HG02798 (cell line): ENCODE results near the gene NUDCD3.
A peak's percentile ranks its signal among the peaks of the same experiment; 100 is the strongest.
"Not testable (repeated sequence)": the region's sequence is repeated elsewhere in the genome, so short reads cannot be mapped to it uniquely, and the experiment has no call there.

ENCODE experiments used
- ATAC-seq: cut with Tn5 transposase; IDR thresholded peaks from one replicate; pipeline ENCODE4 v1.9.1; 2021; ENCODE audit warnings: mild to moderate bottlenecking; ENCODE audit not compliant: unreplicated experiment, poor library complexity

The NUDCD3 gene

GRCh38 chr7:44455155-44455554, 35.3 kb downstream of the NUDCD3 start:
- no peak for ATAC-seq

GRCh38 chr7:44454348-44454747, 36.1 kb downstream of the NUDCD3 start:
- ATAC-seq: no peak

- ATAC-seq: no peak
Measured at GRCh38 chr7:44451123-44451522, 39.3 kb downstream of the NUDCD3 start.

- no peak for ATAC-seq
Measured at GRCh38 chr7:44449584-44449928, 40.9 kb downstream of the NUDCD3 start.

- ATAC-seq: no peak
Measured at GRCh38 chr7:44448922-44449583, 41.4 kb downstream of the NUDCD3 start.

GRCh38 chr7:44447874-44448425, 42.5 kb downstream of the NUDCD3 start:
- ATAC-seq: no peak

GRCh38 chr7:44445986-44446671, 44.3 kb downstream of the NUDCD3 start:
- no peak for ATAC-seq

GRCh38 chr7:44441079-44441478, 49.4 kb downstream of the NUDCD3 start:
- no peak for ATAC-seq

- no peak for ATAC-seq
Measured at GRCh38 chr7:44440577-44441078, 49.8 kb downstream of the NUDCD3 start.

- no peak for ATAC-seq
Measured at GRCh38 chr7:44439926-44440325, 50.5 kb downstream of the NUDCD3 start.

- ATAC-seq: no peak
Measured at GRCh38 chr7:44438816-44439215, 51.6 kb downstream of the NUDCD3 start.

GRCh38 chr7:44434201-44434600, 56.3 kb downstream of the NUDCD3 start:
- no peak for ATAC-seq

GRCh38 chr7:44433255-44434022, 57.0 kb downstream of the NUDCD3 start:
- ATAC-seq: no peak

- ATAC-seq: no peak
Measured at GRCh38 chr7:44432381-44432977, 58.0 kb downstream of the NUDCD3 start.

GRCh38 chr7:44431091-44431608, 59.3 kb downstream of the NUDCD3 start:
- ATAC-seq: peak; percentile 73

GRCh38 chr7:44430054-44430453, 60.4 kb downstream of the NUDCD3 start:
- ATAC-seq: no peak

- ATAC-seq: not testable (repeated sequence)
Measured at GRCh38 chr7:44424762-44425161, 65.7 kb downstream of the NUDCD3 start.

- ATAC-seq: no peak
Measured at GRCh38 chr7:44416941-44417340, 73.5 kb downstream of the NUDCD3 start.

- ATAC-seq: no peak
Measured at GRCh38 chr7:44415510-44415909, 74.9 kb downstream of the NUDCD3 start.

GRCh38 chr7:44415047-44415446, 75.4 kb downstream of the NUDCD3 start:
- ATAC-seq: no peak
